NCI-H187 treated with DMSO at 0.1 percent for 48 hours (cell line): ENCODE results near the gene FMO2.

Source experiments
- DNase-seq: peaks from one replicate; lab custom pipeline; 2025; lab: John Stamatoyannopoulos, UW

FMO2 gene

GRCh38 chr1:171185091-171185490 is at the start of gene FMO2:
FMO2 (plus strand) TSS chr1:171185300; CDS start chr1:171185714, 414 bp downstream.
- DNase-seq, result no peak

GRCh38 chr1:171137580-171137979 is 47.5 kb upstream of the FMO2 start:
- DNase-seq, result peak; percentile 59

DNA sequence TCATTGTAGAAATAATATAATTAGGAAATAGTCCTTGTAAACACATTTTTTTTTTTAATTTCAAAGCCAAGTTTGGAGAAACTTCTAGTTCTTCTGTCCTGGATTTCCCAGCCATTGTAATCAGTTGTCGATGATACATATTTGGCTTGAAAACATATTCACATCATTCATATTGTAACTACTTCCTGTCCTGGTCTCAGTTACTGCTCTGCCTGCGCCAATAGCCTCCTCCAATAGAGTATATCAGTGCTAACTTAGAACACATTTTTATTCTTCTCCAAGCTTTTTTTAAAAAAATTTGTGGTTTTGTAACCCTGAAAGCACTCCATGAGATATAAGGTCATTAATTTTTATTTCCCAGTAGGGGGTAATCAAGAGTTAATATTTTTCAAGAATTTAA is 46.1 kb upstream of the FMO2 start:
- no peak for DNase-seq

DNA sequence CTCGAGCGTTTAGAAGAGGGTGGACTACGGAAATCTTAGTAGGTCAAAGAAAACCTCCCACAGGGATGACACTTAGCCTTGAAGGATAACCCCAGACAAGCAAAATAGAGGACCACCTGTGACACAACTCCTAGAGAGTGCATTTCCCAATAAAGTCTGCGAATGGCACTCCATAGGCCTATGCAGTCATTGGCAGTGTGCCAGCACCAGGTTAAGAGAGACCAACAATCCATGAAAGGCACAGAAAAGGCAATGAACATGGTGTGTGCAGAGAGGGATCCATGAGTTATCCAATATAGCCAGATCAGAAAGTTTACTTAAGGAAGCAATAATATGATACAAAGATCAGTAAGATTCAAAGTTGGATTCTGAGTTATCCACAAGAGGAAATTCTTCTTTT is 45.2 kb upstream of the FMO2 start:
- DNase-seq, result peak; percentile 70

GRCh38 chr1:171140401-171140800 is 44.7 kb upstream of the FMO2 start:
- no peak for DNase-seq

GRCh38 chr1:171140956-171141687 is 44.0 kb upstream of the FMO2 start:
- no peak for DNase-seq

DNA sequence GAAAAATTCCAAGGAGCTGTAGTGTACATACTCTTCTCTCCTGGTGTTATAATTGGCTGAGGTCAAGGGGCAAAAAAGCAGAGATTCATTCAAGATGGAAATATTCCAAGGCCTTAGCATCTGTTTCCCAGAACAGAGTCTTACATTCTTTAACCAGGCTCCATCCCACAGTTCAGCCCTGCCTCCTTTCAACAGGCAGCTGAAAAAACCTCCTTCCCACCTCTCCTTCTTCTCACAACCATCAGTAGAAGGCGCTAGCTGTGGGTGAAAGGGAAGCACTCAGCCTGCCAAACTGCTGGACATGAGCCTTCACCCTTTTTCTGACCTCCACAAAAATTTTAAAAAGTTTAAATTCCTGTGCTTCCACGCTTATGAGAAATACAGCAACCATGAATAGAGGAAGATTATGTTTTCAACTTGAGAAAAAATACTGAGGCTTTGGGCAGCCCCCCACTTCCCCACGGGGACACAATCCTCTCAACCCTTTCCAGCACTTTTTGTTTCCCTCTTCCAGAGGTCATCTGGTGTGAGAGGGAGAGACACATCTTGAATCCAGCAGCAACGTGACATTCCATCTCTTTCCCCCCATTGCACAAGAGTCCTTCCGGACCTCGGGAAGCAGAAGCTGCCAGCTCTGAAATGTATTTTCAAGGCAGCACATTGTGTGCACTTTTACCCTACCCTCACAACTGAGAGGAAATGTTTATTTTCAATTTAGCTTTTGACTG is 43.2 kb upstream of the FMO2 start:
- DNase-seq, result no peak

- DNase-seq, result peak; percentile 100
Measured at GRCh38 chr1:171142416-171143385, 42.4 kb upstream of the FMO2 start.

DNA sequence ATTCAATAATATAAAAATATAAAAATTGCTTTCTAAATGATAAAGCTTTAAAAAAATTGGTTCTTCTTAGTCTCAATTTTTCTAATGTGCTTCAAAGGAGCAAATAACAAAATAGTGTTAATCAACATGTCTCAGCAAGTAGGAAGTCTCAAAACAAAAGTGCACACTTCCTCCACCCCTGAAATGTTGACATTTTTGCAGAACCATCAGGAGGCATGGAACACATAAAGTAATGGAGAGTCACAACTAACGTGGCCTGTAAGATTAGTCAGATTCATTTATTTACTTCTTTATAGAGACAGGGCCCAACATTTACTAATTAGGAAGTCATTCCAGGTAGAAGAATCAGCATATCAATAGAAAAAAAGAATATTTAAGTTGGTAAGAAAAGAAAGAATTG is 34.9 kb upstream of the FMO2 start:
- no peak for DNase-seq

DNA sequence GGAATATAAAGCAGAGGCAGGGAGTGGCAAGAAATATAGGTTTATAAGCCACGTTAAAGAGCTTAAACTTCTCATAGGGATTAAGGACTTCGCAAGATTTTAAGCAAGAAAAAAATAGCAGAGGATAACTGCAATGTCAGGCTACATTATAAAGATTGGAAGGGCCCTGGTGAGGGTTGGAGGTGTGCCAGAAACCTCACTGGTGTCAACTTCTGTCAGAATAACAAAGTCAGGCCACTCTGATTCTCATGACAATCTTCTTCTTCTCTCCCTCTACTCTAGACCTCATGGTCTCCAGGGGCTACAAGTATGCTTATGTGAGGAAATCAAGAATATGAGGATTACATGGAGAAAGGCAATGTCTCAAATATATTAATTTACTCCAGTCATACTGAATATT is 32.6 kb upstream of the FMO2 start:
- DNase-seq, result no peak

DNA sequence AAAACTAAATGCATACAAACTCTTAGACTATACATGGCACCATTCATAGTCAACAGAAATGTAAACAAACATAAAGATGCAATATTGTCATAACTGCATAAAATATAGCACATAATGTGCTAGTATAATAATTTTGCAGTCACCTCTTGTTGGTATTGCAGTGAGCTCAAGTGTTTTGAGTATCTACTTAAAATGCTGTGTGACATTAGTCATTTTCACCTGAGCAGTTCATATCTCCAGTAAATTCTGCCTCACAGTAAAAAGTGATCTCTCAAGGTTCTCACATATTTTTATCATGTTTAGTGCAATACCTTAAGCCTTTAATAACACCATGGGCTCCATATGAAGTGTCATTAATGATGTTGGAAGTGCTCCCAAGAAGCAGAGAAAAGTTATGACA is 29.6 kb upstream of the FMO2 start:
- DNase-seq, result no peak

- no peak for DNase-seq
Measured at GRCh38 chr1:171158096-171158495, 27.0 kb upstream of the FMO2 start.

- no peak for DNase-seq
Measured at GRCh38 chr1:171158551-171158950, 26.5 kb upstream of the FMO2 start.

DNA sequence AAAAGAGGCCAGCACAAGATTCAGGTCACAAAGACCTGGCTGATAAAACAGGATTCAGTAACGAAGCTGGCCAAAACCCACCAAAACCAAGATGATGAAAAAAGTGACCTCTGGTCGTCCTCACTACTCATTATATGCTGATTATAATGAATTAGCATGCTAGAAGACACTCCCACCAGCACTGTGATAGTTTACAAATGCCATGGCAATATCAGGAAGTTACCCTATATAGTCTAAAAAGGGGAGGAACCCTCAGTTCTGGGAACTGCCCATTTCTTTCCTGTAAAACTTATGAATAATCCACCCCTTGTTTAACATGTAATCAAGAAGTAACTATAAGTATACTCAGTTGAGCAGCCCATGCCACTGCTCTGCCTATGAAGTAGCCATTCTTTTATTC is 26.0 kb upstream of the FMO2 start:
- no peak for DNase-seq

DNA sequence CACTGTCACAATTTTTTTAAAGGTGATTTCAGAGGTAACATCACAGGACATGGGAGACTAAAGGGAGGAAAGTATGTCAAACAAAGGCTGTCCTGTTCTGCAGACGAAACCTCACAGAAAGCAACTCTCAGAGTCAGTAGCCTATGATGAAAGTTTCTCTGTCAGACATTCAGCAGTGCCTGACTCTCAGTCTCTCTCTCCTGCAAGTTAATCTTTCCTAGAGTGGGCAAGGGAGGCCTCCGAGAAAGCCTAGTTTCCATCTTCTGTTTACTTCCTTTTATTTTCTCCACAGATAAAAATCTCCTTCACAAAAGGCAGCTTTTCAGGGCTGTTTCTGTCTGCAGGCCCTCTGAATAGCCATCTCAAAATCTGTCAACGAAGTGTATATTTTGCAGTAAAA is 24.9 kb upstream of the FMO2 start:
- DNase-seq, result no peak

- no peak for DNase-seq
Measured at GRCh38 chr1:171160639-171161354, 24.3 kb upstream of the FMO2 start.

- DNase-seq, result no peak
Measured at GRCh38 chr1:171161431-171161830, 23.7 kb upstream of the FMO2 start.

GRCh38 chr1:171166361-171166760 is 18.7 kb upstream of the FMO2 start:
- no peak for DNase-seq

- DNase-seq, result no peak
Measured at GRCh38 chr1:171167785-171168184, 17.3 kb upstream of the FMO2 start.

- DNase-seq, result no peak
Measured at GRCh38 chr1:171172471-171172870, 12.6 kb upstream of the FMO2 start.

DNA sequence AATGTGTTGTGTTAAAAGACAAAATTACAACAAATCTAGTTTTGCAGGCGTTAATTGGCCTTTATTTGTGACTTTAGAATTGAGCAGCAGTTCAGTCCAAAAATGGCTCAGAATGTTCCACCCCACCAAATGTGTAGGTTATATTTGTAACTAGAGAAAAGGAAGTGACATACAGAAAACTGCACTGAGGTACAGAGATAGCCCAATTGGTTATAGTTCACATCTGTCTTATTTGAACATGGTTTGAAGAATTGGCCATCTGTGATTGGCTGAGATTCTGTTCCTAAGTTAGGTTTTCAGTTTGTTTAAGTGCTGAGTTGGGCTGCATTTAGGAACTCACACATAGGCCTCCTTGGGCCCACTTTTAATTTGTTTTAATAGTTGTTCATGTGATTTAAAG is 12.0 kb upstream of the FMO2 start:
- DNase-seq, result no peak
